ENCODE measurements around the gene AP1G2.

DNA sequence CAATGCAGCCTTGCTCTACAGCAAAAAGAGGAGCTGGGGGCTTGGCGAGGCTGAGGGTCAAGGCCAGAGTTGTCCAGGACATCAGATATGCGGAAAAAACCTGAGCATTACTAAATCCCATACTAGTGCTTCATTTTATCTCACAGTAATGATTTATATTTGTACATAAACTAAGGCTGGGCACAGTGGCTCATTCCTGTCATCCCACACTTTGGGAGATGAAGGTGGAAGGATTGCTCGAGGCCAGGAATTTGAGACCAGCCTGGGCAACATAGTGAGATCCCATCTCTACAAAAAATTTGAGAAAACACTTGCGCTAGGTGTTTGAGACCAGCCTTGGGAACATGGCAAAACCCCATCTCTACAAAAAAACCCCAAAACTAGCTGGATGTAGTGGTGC, 22.6 kb upstream of the AP1G2 start:
- TF ChIP-seq, protein P1, sequence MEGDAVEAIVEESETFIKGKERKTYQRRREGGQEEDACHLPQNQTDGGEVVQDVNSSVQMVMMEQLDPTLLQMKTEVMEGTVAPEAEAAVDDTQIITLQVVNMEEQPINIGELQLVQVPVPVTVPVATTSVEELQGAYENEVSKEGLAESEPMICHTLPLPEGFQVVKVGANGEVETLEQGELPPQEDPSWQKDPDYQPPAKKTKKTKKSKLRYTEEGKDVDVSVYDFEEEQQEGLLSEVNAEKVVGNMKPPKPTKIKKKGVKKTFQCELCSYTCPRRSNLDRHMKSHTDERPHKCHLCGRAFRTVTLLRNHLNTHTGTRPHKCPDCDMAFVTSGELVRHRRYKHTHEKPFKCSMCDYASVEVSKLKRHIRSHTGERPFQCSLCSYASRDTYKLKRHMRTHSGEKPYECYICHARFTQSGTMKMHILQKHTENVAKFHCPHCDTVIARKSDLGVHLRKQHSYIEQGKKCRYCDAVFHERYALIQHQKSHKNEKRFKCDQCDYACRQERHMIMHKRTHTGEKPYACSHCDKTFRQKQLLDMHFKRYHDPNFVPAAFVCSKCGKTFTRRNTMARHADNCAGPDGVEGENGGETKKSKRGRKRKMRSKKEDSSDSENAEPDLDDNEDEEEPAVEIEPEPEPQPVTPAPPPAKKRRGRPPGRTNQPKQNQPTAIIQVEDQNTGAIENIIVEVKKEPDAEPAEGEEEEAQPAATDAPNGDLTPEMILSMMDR (IDR thresholded peaks at IDR 0.05): no peak
- TF ChIP-seq EZH2 (IDR thresholded peaks at IDR 0.05; ENCODE audit: borderline replicate concordance, insufficient read depth, low read depth, low read length, poor library complexity, severe bottlenecking): no peak
